Esophagus mucosa (tissue), 1 donor: Measurements from ENCODE around the gene RIPOR2. TPM values are rescaled to one million over a fixed set of nuclear protein-coding genes. Genes with fewer than 3 reads are reported as not detected.

Experiments
- ATAC-seq: fragments of 200-7000 bp; cut with Tn5 transposase; one replicate; pipeline ENCODE4 v1.9.1; 2020
- total RNA-seq: library from RNA; stranded (reverse); gene quantifications from one replicate; pipeline ENCODE4 v1.2.4, GENCODE V29; 2023
- donor health status: DM: yes; HTN: yes; CAD: no.

Gene RIPOR2
- total RNA-seq, 1 donor from 2014 or later: 2.1 TPM

GRCh38 chr6:24840187-24840586, 95.6 kb downstream of the RIPOR2 start:
- no peak for ATAC-seq

DNA sequence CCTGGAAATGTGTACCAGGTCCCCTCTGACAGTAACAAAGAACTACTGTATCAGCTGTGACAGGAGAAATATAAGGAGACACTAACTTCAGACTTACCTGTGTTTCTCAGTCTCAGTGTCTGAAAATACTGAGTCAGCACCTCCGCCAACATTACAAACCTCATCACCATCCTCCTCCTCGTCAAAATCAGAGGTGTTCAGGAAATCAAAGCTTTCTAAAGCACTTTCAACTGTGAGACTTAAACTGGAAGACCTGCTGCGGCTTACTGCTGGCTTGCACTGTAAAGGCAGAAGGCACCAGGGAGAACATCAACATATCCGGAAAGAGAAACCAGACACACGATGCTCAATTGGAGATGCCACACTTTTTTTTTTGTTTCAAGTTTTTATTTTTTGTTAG, 96.8 kb downstream of the RIPOR2 start:
- ATAC-seq: no peak

GRCh38 chr6:24838081-24838480, 97.7 kb downstream of the RIPOR2 start:
- ATAC-seq: no peak

DNA sequence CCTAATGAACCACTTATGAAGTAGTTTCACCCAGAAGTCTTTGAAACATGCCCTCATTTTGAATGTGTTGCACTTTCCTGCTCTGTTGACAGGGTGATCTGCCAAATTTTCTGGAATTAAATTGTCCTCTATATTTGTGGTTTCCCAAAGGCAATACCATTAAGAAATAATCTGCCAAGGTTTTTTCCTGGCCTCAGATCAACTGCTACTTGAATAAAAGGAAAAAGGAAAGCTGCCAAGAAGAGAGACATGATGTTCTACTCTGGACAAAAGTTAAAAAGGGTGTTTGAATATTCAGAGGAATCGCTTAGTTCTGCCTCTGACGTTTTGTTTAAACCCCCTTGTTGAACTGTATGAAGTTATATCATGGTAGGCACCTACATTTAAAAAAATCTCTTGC, 99.7 kb downstream of the RIPOR2 start:
- ATAC-seq: no peak

- no peak for ATAC-seq
Measured at GRCh38 chr6:24833711-24834386, 101.9 kb downstream of the RIPOR2 start.

- no peak for ATAC-seq
Measured at GRCh38 chr6:24832794-24833193, 103.0 kb downstream of the RIPOR2 start.

DNA sequence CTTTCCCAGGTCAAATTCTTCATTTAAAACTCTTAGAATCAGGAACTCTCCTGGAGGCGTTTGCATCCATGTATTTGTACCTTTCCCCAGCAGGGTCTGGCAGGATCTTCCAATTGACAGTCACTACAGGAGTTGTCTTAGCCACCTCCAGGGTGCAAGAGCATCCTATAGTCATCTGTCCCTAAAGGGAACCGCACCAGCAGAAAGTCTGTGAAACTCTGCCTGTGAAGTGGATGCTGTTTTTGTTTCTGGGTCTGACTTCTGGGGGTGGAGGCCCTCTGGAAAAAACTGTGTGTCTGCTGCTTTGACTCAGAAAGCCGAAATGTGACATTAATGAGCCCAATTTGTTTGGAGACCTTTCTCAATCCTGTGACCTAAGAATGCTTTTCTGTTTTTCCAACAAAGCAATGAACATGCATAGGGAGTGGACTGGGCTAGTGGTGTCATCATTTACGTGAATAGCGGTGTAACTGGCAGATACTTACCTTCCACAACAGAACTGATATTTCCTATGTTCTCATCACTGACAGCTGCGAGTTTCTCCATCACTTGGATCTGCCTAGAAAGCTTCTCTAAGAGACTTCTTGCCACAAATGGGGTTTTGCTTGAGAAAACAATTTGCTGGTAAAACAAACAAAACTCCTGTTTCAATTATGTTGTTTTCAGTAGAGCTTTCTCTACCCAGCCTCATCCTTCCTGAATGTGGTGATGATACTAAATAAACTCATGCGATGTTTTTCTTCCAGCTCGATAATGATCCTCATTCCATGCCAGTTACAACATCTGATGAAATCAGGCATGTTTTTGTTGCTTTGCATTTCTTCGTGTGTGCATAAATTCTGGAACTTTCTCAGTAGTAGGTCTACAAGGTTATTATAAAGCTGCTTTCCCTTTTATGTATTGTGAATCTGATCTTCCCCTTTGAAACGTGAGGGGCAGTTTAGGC, 103.7 kb downstream of the RIPOR2 start:
- no peak for ATAC-seq

DNA sequence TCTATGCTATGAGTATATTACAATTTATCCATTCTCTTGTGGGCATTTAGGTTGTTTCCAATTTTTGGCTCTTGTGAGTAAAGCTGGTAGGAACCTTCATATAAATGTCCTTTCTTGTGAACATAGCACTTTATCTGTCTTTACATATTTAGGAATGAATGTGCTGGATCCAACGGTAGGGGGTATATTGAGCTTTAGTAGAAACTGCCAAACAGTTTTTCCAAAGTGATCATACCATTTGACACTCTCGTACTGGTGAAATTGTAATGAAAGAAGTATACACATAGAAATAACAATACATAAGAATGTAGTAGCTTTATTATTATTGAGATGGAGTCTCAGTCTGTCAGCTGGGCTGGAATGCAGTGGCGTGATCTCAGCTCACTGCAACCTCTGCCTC, 106.1 kb downstream of the RIPOR2 start:
- ATAC-seq: no peak

DNA sequence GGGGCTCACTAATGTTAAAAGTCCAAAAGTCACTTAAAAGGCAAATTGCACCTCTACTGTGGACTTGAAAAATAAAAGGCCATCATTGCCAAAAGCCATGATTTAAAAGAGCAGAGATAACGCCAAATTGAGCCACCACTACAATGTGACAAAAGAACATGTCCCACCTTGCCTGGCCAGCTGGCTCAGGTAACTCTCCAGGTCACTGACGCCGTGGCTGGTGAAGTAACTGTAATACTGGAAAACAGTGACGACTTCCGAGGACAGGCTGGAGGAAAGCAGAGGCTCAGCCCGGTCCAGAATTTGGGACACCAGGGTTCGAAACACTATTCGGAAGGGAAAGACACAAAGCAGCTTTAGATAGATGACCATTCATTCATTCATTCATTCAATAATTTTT, 107.8 kb downstream of the RIPOR2 start:
- ATAC-seq: no peak

GRCh38 chr6:24827162-24827561, 108.6 kb downstream of the RIPOR2 start:
- ATAC-seq: peak; percentile 77

DNA sequence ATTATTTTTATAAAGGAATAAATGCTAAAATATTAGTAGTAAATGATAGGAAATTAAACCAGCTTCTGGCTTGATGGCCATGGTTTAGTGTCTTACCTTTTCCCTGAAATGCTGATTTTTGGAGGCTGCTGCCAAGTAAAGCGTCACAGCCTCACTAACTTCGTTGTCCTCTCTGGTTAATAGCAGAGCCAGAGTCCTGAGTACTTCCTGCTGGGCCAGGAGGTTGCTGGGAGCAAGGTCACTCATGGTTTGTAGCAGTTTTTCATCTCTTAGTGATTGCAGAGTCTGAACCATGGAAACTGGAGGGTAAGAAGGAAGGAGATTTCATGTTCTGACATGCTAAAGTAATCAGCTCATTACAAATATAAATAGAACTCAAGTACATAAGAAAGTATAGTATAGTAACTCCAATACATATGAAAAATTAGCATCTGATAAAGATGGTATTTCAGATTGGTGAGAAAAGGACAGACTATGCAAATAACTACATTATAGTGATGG, 110.6 kb downstream of the RIPOR2 start:
- ATAC-seq: no peak

- no peak for ATAC-seq
Measured at GRCh38 chr6:24824142-24824938, 111.4 kb downstream of the RIPOR2 start.

GRCh38 chr6:24823185-24823584, 112.6 kb downstream of the RIPOR2 start:
- ATAC-seq: no peak

GRCh38 chr6:24822696-24823095, 113.1 kb downstream of the RIPOR2 start:
- peak; percentile 69 for ATAC-seq

DNA sequence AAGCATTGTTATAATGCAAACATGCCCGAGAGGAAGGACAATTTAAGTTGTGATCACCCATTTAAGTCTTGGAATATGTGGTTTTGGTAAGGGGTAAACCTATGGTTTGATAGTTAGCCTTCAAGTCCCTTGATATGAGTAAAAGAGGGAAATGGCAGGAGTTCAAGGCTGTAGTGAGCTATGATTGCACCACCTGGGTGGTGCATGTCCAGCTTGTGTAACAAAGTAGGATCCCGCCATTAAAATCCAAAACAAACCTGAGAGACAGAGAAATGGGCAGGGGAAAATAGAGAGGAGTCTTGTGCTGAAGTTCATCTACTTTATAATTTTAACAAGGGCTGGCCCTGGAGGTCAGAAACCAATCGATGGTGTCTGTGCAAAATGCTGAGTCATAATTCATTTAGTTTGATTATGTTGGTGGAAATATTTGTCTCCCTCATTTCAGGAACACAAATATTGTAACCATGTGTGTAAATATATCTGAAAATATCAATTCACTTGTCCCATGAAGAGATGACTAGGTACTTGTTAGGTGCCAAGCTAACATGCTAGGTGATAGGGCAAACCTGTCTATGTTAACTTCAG, 113.8 kb downstream of the RIPOR2 start:
- no peak for ATAC-seq

- ATAC-seq: no peak
Measured at GRCh38 chr6:24818346-24818745, 117.4 kb downstream of the RIPOR2 start.

- no peak for ATAC-seq
Measured at GRCh38 chr6:24809728-24810127, 126.0 kb downstream of the RIPOR2 start.

DNA sequence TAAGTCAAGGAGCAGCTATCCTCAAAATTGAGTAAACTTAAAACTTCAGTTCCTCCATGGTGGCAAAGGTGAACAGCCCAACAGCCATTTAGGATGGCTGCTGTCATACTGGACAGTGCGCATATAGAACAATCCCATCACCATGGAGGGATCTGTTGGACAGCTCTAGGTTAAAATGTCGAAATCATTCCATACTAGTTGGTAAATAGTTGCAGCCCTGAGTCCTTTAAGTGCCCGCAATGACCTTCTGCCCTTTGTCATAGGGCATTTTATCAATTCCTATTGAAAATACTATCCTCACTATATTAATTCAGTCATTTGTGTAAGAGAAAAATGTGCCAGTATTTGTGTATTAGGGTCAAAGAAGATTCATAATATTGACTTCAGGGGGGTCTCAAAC, 128.2 kb downstream of the RIPOR2 start:
- ATAC-seq: no peak

DNA sequence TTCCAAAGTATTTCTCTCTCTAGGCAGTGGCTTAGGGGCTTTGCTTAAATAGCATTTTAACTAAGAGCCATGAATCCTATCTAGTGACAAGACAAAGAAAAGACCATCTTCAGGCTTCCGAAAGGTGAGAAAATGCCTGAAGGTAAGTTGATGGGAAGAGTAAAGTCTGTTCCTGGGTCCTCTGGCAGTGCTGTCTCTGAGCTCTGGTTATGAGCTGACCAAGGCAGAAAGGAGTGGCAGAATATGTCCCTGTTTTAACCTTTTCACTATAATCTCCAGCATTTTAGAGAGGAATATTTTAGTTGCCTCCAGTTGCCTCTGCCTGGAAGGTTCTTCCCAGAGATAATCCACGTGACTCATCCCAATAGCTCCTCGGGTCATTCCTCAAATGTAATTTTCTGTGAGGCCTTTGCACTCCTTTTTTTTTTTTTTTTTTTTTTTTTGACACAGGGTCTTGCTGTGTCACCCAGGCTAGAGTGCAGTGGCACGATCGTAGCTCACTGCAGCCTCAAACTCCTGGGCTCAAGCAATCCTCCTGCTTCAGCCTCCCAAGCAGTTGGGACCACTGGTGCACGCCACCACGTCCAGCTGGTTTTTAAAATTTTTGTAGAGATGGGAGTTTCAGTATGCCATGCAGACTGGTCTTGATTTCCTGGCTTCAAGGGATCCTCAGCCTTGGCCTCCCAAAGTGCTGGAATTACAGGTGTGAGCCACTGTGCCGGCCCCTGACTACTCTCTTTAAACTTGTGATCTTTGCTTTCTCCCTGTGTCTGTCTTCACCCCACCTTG, 133.3 kb downstream of the RIPOR2 start:
- ATAC-seq: no peak

- no peak for ATAC-seq
Measured at GRCh38 chr6:24799541-24799915, 136.2 kb downstream of the RIPOR2 start.

DNA sequence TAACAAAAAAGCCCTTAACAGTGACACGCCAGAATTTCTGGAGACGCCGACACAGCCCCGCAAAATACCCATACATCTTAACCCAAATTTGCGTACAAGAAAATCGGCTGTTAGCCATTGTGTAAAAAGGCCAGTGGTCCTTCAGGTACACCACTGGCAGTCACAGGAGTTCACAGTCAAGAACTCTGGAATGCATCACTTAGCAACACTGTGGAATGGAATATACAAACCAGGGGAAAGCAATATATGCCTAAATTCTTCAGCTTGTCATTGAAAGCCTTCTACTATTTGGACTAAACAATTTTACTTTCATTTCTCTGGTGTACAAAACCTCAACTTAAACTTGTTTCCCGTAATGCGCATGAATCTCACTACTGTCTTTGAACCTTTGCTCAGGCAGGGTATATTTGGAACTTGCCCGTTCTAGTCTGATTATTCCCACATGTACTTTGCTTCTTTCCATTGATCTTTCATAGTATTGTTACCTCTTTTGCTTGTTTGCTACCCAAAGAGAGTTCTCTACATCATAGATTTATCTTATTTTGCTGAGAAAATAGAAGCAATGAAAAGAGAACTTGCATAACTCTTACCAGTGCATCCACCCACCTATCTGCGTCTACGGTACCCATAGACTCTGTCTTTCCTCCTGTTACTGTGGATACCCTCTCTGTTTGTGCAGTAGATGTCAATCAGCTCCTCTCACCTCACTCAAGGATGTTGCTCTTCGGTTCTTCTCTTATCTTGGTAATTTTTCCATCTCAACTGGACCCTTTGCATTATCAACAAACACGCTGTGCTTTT, 136.8 kb downstream of the RIPOR2 start, which contains the start of gene ARMH2:
TSS of gene ARMH2 (minus strand) at position 178 of the 801 bp plus-strand sequence. CDS start at position 118, 60 bp downstream.
- ATAC-seq: no peak
